HG03103 (cell line): ENCODE results near the gene OR2A25.

ENCODE experiments used
- ATAC-seq: cut with Tn5 transposase; IDR thresholded peaks from one replicate; pipeline ENCODE4 v1.9.1; 2021; ENCODE audit warnings: low read depth; ENCODE audit not compliant: unreplicated experiment

The OR2A25 gene

DNA sequence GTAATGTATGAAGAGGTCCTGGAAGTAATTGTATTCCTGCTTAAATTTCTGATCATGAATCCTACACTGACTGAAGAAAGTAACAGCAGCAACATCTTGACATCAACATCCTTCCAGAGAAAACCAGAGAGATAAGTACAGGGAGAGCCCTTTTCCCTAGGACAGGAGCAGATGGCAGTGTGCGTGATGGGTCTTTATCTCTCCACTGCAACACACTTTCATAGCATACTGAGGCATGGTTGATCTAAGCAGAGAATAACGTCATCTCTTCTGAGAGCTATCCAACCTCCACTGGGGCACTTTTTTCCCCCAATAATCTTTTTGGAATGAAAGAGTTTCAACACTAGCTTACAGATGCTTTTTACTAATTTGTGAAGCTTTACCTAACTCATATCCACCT, 342 bp downstream of the OR2A25 start:
- no peak for ATAC-seq

DNA sequence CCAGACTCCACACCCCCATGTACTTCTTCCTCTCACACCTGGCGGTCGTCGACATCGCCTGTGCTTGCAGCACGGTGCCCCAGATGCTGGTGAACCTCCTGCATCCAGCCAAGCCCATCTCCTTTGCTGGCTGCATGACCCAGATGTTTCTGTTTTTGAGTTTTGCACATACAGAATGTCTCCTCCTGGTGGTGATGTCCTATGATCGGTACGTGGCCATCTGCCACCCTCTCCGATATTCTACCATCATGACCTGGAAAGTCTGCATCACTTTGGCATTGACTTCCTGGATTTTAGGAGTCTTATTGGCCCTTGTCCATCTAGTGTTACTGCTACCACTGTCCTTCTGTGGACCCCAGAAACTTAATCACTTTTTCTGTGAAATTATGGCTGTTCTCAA, 4.8 kb downstream of the OR2A25 start:
- ATAC-seq: no peak

DNA sequence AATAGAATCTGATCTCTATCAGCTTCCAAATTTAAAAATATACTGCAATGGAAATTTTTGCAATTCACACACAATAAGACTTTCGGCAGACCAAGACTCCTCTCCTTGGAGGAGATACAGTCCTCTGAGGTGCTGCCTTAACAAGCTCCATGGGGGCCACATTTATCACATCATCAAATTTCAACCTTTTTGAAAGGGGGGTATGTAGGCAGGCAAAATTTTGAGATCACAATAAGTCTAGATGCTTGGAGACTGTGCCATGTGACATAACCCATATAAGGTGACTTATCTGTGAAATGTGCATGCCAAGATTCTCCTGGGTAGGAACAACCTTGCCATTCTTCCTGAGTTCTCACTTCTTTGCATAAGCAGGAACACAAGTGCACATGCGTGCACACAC, 16.4 kb downstream of the OR2A25 start, which contains the start of gene OR2A12:
OR2A12 (plus strand) TSS at position 301 of the 400 bp plus-strand sequence. CDS start 8,830 bp downstream, outside the sequence.
- no peak for ATAC-seq

DNA sequence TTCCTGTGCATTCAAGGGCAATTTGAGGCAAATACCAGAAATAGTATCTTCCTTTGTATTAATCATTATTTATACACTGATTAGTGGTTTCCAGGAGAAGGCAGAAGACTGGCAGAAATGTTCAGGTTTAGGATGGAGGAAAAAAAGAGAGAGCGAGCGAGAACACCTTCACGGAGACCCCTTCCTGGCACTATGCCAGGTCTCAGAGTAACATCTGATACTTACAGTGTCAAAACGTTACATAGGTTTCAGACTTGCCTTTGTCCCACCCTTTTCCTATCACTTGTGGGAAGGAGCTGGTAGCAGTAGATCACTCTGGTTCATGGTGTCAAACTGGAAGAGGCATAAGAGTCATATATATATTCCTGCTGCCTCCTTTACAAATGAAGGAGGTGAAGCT, 17.1 kb downstream of the OR2A25 start:
- ATAC-seq: no peak

DNA sequence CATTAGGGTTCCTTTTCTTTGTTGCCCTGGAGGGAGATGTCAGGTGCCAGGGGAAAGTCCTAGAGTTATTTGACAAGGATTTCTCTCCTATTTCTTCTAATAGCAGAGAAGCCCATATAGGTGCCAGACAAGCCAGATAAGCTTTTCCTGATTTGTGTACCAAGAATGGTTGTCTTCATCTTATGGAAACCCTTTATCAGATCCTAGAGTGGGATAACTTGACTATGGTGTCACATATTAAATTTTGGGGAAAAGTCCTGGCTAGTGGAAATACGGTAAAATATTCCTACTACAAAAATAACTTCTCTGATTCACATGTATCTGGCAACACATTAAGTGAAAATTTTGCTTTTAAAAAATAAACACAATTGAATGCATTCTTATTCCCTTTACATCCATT, 17.6 kb downstream of the OR2A25 start:
- ATAC-seq: no peak

DNA sequence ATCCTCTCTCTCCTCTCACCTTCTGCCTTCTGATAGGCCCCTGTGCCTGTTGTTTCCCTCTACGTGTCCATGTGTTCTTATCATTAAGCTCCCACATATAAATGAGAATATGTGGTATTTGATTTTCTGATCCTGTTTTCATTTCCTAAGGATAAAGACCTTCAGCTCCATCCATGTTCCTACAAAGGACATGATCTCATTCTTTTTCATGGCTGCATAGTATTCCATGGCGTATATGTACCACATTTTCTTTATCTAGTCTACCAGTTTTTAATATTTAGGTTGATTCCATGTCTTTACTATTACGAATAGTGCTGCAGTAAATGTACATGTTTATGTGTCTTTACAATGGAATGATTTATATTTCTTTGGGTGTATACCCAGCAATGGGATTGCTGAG, 21.1 kb downstream of the OR2A25 start:
- ATAC-seq: no peak

DNA sequence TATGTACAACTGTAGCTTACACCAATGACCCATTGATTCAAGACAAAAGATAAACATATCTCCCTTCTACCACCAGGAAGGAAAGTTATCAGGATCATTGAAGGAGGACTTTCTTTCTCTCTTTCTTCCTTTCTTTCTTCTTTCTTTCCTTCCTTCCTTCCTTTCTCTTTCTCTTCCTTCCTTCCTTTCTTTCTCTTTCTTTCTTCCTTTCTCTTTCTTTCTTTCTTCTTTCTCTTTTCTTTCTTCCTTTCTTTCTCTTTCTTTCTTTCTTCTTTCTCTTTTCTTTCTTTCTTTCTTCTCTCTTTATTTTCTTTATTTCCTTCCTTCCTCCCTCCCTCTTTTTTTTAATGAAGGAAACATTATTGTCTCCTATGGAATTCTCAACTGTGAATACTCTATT, 29.2 kb downstream of the OR2A25 start:
- ATAC-seq: no peak

DNA sequence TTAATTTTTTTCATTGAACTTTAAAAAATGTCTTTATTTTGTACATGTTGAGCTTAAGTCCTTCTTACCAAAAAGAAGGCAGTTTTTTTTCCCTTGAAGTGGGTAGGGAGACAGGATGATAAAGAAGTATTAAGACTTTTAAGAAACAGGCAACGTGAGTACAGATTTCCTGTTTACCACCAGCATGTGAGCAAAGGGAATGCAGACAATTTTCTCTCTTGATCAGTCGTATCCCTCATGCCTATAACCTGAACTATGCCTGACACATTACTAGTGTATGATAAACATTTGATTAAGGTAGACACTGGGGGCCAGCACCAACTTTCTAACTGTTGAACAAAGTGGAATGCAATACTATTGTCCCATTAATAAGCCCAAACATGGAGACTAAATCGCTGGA, 31.0 kb downstream of the OR2A25 start:
- ATAC-seq: no peak

DNA sequence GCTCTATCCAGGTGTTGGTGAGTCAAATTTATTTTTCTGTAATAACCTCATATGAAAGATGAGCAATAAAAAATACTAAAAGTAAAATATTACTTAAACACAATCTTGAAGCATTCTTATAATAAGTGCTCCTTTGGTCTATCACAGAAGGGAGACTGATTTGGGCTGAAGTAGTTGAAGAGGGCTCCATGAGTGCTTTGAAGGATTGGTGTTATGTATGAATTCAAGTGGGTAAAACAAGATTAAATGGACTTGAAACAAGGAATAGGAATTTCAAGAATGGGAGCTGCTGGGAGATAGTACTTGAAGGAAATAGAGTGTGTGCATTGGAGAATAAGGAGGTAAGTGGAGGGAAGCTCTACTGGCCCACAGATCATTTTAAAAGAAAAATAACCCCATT, 32.4 kb downstream of the OR2A25 start:
- no peak for ATAC-seq

DNA sequence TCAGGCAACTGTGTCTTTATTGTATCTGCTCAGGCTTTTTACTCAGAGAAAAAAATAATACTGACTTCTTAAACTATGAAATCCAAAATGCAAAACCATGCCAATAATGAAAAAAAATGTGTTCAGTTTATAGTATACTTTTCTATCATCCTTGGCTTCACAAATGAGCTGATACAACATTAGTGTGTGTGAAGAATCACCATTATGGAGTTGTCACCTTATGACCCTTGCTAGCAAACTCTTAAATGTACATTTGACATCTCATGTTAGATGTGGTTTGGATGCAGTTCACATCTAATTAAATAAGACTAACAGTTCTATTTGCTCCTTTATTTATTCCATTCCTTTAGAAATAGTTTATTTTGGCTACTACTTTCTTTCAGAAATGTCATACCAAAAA, 35.6 kb downstream of the OR2A25 start:
- ATAC-seq: no peak

DNA sequence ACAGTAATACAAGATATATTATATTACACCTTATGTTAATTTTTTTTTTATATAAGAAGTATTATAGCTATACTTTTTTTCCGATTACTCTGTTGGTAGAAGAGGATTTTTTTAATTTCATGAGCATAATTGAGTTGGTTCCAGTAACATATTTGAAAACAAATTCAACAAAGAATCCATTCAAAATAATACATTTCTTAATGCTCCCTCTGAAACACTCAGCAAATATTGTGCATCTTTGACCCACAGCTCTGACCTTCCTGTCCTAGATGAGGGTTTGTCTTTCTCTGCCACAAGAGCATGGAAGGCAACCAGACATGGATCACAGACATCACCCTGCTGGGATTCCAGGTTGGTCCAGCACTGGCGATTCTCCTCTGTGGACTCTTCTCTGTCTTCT, 39.7 kb downstream of the OR2A25 start, which contains the start of gene OR2A2:
OR2A2 (plus strand) TSS at position 301 of the 400 bp plus-strand sequence; CDS start at position 301, 0 bp downstream.
- ATAC-seq: no peak

DNA sequence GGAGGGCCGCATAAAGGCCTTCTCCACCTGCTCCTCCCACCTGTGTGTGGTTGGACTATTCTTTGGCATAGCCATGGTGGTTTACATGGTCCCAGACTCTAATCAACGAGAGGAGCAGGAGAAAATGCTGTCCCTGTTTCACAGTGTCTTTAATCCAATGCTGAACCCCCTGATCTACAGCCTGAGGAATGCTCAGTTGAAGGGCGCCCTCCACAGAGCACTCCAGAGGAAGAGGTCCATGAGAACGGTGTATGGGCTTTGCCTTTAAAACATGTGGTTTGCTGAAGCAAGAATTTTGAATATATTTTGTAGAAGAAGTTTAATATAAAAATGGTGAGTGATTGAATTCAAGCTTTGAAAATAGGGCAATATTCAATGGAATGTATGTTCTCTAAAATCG, 40.7 kb downstream of the OR2A25 start:
- ATAC-seq: no peak

DNA sequence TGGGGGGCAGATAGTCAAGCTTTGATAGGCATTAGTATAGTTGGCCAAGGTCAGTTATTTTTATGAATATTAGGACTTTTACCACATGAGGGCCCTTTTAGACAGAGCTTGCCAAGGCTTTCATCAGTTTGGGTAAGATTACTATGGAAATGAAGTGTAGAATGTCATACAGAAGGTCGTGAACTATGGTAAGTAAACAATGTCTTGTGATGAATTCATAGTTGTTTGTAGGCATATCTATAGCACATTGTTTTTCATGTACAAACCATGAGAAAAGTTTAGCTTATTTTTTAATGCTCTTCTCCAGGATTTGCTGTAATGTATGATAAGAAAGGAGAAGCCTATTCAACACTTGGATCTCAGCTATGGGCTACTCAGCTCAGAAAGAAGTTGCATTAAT, 44.0 kb downstream of the OR2A25 start:
- ATAC-seq: no peak

DNA sequence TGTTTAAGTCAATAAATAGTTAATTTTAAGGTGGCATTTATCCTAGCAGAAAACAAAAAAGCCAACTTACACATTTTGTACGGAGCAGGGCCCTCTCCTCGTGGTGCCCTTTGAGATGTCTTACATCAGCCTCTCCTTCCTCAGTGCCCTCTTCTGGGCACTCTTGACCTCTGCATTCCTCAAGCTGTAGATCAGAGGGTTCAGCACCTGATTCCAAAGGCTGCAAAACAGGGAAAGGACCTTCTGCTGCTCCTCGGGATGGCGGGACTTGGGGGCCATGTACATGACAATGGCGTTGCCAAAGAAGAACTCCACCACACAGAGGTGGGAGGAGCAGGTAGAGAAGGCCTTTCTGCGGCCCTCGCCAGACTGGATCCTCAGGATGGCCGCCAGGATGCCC, 48.7 kb downstream of the OR2A25 start:
- no peak for ATAC-seq

DNA sequence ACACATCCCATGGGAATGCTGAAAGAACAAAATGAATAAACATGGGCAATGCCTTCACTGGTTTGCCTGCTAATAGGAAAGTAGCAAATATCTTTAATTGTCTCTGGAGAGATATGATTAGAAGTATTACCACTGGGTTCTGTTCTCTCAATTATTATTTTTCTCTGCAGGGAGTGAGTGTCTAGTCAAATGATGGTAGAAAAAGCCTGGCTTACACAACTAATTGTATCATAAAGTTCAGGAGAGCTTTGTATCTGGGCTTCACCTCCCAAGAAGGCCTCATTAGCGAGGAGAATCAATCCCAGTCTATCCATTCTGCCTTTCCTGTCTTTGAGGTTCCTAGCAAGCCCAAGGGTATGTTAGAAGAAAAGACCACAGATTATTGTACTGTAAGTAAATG, 53.3 kb downstream of the OR2A25 start, which contains the start of gene OR2A14:
OR2A14 (plus strand) TSS at position 301 of the 400 bp plus-strand sequence. CDS start 5,937 bp downstream, outside the sequence.
- no peak for ATAC-seq
